Neural progenitor cell (in vitro differentiated cells): ENCODE measurements around the gene CLEC10A. TPM values are rescaled to one million over a fixed set of nuclear protein-coding genes. Genes with fewer than 3 reads are reported as not detected.
"Not testable (repeated sequence)": the region's sequence is repeated elsewhere in the genome, so short reads cannot be mapped to it uniquely, and the experiment has no call there.

Experiments used
- DNase-seq: peaks from one replicate; pipeline ENCODE4 v3.0.0-alpha.2; 2016; ENCODE audit warnings: low spot score
- H2AFZ ChIP-seq: fragments of 200-600 bp; sonication (generic); replicated peaks from 2 replicates; pipeline ENCODE4 v1.6.1; 2016; ENCODE audit warnings: antibody characterized with exemption
- H3F3A ChIP-seq: fragments of 200-600 bp; sonication (generic); 2 replicates; pipeline ENCODE4 v1.6.1; 2016; ENCODE audit warnings: antibody characterized with exemption, low read depth
- H3K27ac ChIP-seq: fragments of 200-600 bp; sonication (generic); 2 replicates; pipeline ENCODE4 v1.5.1; 2016; ENCODE audit warnings: mild to moderate bottlenecking
- H3K27me3 ChIP-seq: fragments of 200-600 bp; sonication (generic); 2 replicates; pipeline ENCODE4 v1.6.1; 2016; ENCODE audit warnings: mild to moderate bottlenecking, moderate library complexity
- H3K36me3 ChIP-seq: fragments of 200-600 bp; sonication (generic); 2 replicates; pipeline ENCODE4 v1.5.1; 2016
- H3K4me1 ChIP-seq: fragments of 200-600 bp; sonication (generic); 2 replicates; pipeline ENCODE4 v1.6.1; 2016; ENCODE audit warnings: mixed run types
- H3K4me2 ChIP-seq: fragments of 200-600 bp; sonication (generic); 2 replicates; pipeline ENCODE4 v1.6.1; 2016
- H3K4me3 ChIP-seq: fragments of 200-600 bp; sonication (generic); 2 replicates; pipeline ENCODE4 v1.5.1; 2016
- H3K79me2 ChIP-seq: fragments of 200-600 bp; sonication (generic); 2 replicates; pipeline ENCODE4 v1.6.1; 2016; ENCODE audit warnings: low read depth
- H3K9ac ChIP-seq: fragments of 200-600 bp; sonication (generic); 2 replicates; pipeline ENCODE4 v1.6.1; 2016
- H3K9me3 ChIP-seq: fragments of 200-600 bp; sonication (generic); 2 replicates; pipeline ENCODE4 v1.5.1; 2016; ENCODE audit warnings: low read depth
- H4K20me1 ChIP-seq: fragments of 200-600 bp; sonication (generic); 2 replicates; pipeline ENCODE4 v1.6.1; 2016; ENCODE audit warnings: low read depth
- H3K27ac Mint-ChIP-seq: 3 replicates; pipeline ENCODE4 v1.8.0; 2021; ENCODE audit warnings: mixed read lengths
- H3K27me3 Mint-ChIP-seq: 2 replicates; pipeline ENCODE4 v1.8.0; 2022; ENCODE audit warnings: low read depth, mild to moderate bottlenecking, inconsistent platforms, moderate library complexity, mixed read lengths; ENCODE audit not compliant: insufficient read depth
- H3K36me3 Mint-ChIP-seq: 3 replicates; pipeline ENCODE4 v1.8.0; 2021; ENCODE audit warnings: mixed read lengths
- H3K4me1 Mint-ChIP-seq: 3 replicates; pipeline ENCODE4 v1.8.0; 2021; ENCODE audit warnings: mixed read lengths
- H3K4me3 Mint-ChIP-seq: 3 replicates; pipeline ENCODE4 v1.8.0; 2021; ENCODE audit warnings: mild to moderate bottlenecking, moderate library complexity, mixed read lengths
- H3K9me3 Mint-ChIP-seq: 3 replicates; pipeline ENCODE4 v1.8.0; 2020; ENCODE audit warnings: mixed read lengths
- CTCF ChIP-seq: fragments of 200-600 bp; sonication (generic); IDR thresholded peaks from 2 replicates; pipeline ENCODE4 v1.5.1; 2017; ENCODE audit warnings: antibody characterized with exemption, mild to moderate bottlenecking
- EZH2 ChIP-seq: fragments of 200-600 bp; sonication (generic); IDR thresholded peaks from 2 replicates; pipeline ENCODE4 v1.6.1; 2017; ENCODE audit warnings: antibody characterized with exemption, mild to moderate bottlenecking, moderate library complexity
- EZH2phosphoT487 ChIP-seq: fragments of 200-600 bp; sonication (generic); IDR thresholded peaks from 2 replicates; pipeline ENCODE4 v1.6.1; 2017; ENCODE audit warnings: antibody characterized with exemption
- total RNA-seq: library from RNA; depleted of rRNA; stranded (reverse); fragments of >200 nt; gene quantifications from 2 replicates; pipeline ENCODE4 v1.2.3, GENCODE V29; 2015; ENCODE audit warnings: low replicate concordance

Gene CLEC10A
- total RNA-seq, 1 donor from 2014 or later, result not detected

- H3K27ac ChIP-seq, DNase-seq: not testable (repeated sequence)
Measured at GRCh38 chr17:7126386-7126785, 46.3 kb upstream of the CLEC10A start.

GRCh38 chr17:7124923-7125322 lies 44.9 kb upstream of the CLEC10A start:
- Histone ChIP-seq H3K4me3 (no peak overlapping the region), H3F3A (no peaks in the 10 kb centered on the region), H3K4me2 (no peak overlapping the region), H3K27me3 (no peaks in the 10 kb centered on the region), H2AFZ (no peak overlapping the region), H3K9ac (no peak overlapping the region), H4K20me1 (no peaks in the 10 kb centered on the region), H3K36me3 (no peaks in the 10 kb centered on the region), H3K79me2 (no peaks in the 10 kb centered on the region), H3K4me1 (no peaks in the 10 kb centered on the region), H3K27ac (no peak overlapping the region), H3K9me3 (no peaks in the 10 kb centered on the region)
- TF ChIP-seq EZH2 (no peak), CTCF (no peak), EZH2phosphoT487 (no peak)
- no peak overlapping the region for H3K27ac Mint-ChIP-seq
- no peak for DNase-seq
- H3K27me3 Mint-ChIP-seq, result peaks cover 16% of the 10 kb centered on the region
- no peaks in the 10 kb centered on the region for H3K36me3 Mint-ChIP-seq
- H3K4me1 Mint-ChIP-seq, result peaks cover 16% of the 10 kb centered on the region
- H3K9me3 Mint-ChIP-seq, result no peaks in the 10 kb centered on the region
- H3K4me3 Mint-ChIP-seq, result no peak overlapping the region

More at GRCh38 chr17:7126386-7126785, 46.3 kb upstream of the CLEC10A start:
- peak; percentile 5 for TF ChIP-seq CTCF
- not testable (repeated sequence) for H3K4me1 ChIP-seq, H3K79me2 ChIP-seq, H4K20me1 ChIP-seq, H3K9ac ChIP-seq, H3K36me3 ChIP-seq, H3K9me3 Mint-ChIP-seq, H3K27ac Mint-ChIP-seq, H3K36me3 Mint-ChIP-seq, H2AFZ ChIP-seq, H3K4me2 ChIP-seq, H3K4me3 ChIP-seq, H3F3A ChIP-seq, H3K27me3 ChIP-seq, H3K9me3 ChIP-seq, H3K4me3 Mint-ChIP-seq
- peaks cover 17% of the 10 kb centered on the region for H3K27me3 Mint-ChIP-seq
- H3K4me1 Mint-ChIP-seq, result peaks cover 25% of the 10 kb centered on the region

GRCh38 chr17:7123844-7124243 lies 43.8 kb upstream of the CLEC10A start:
- no peaks in the 10 kb centered on the region for H3K9me3 ChIP-seq
- H4K20me1 ChIP-seq, result no peaks in the 10 kb centered on the region
- H2AFZ ChIP-seq, result no peak overlapping the region
- Mint-ChIP-seq H3K36me3 (no peaks in the 10 kb centered on the region), H3K9me3 (no peaks in the 10 kb centered on the region), H3K4me3 (no peak overlapping the region), H3K27ac (no peak overlapping the region), H3K27me3 (peaks cover 9% of the 10 kb centered on the region), H3K4me1 (peaks cover 10% of the 10 kb centered on the region)
- H3K4me2 ChIP-seq, result no peak overlapping the region
- no peaks in the 10 kb centered on the region for H3K4me1 ChIP-seq
- no peak overlapping the region for H3K4me3 ChIP-seq
- H3K79me2 ChIP-seq, result no peaks in the 10 kb centered on the region
- no peak for DNase-seq
- no peaks in the 10 kb centered on the region for H3F3A ChIP-seq
- no peaks in the 10 kb centered on the region for H3K36me3 ChIP-seq
- H3K27me3 ChIP-seq, result no peaks in the 10 kb centered on the region
- H3K27ac ChIP-seq, result no peak overlapping the region
- no peak overlapping the region for H3K9ac ChIP-seq
- no peak for TF ChIP-seq CTCF
- TF ChIP-seq EZH2, result no peak
- TF ChIP-seq EZH2phosphoT487, result no peak

GRCh38 chr17:7122381-7122780 lies 42.3 kb upstream of the CLEC10A start:
- Histone ChIP-seq H4K20me1 (no peaks in the 10 kb centered on the region), H3K79me2 (no peaks in the 10 kb centered on the region), H3K4me1 (no peaks in the 10 kb centered on the region), H2AFZ (no peak overlapping the region), H3K4me3 (no peak overlapping the region), H3K27ac (no peak overlapping the region), H3K4me2 (no peak overlapping the region), H3K36me3 (no peaks in the 10 kb centered on the region), H3F3A (no peaks in the 10 kb centered on the region), H3K9me3 (no peaks in the 10 kb centered on the region), H3K9ac (no peak overlapping the region), H3K27me3 (no peaks in the 10 kb centered on the region)
- no peaks in the 10 kb centered on the region for H3K36me3 Mint-ChIP-seq
- no peak overlapping the region for H3K27ac Mint-ChIP-seq
- DNase-seq, result no peak
- no peaks in the 10 kb centered on the region for H3K9me3 Mint-ChIP-seq
- peaks cover 5% of the 10 kb centered on the region for H3K4me1 Mint-ChIP-seq
- TF ChIP-seq CTCF (no peak), EZH2 (no peak), EZH2phosphoT487 (no peak)
- peaks cover 9% of the 10 kb centered on the region for H3K27me3 Mint-ChIP-seq
- H3K4me3 Mint-ChIP-seq, result no peak overlapping the region

- not testable (repeated sequence) for H3K4me3 Mint-ChIP-seq, H3K27ac Mint-ChIP-seq, H3K9me3 ChIP-seq, H2AFZ ChIP-seq, H3K4me3 ChIP-seq, H3K27ac ChIP-seq, H3K4me1 ChIP-seq, DNase-seq, H3K27me3 ChIP-seq, H3K4me1 Mint-ChIP-seq, H3K4me2 ChIP-seq, H3K9ac ChIP-seq, H3K79me2 ChIP-seq, H3K9me3 Mint-ChIP-seq, H3F3A ChIP-seq, H4K20me1 ChIP-seq, H3K27me3 Mint-ChIP-seq, H3K36me3 Mint-ChIP-seq, H3K36me3 ChIP-seq
Measured at GRCh38 chr17:7120635-7121034, 40.6 kb upstream of the CLEC10A start.
